Measurements from ENCODE around the gene MUC7.

- TF ChIP-seq CTCF (IDR thresholded peaks at IDR 0.05 in 8 of 11, conservative IDR thresholded peaks at IDR 0.05 in 3 of 11), result no peak
- TF ChIP-seq POLR2AphosphoS5 (IDR thresholded peaks at IDR 0.05), result no peak
Measured at GRCh38 chr4:70496231-70496630, 24.2 kb downstream of the MUC7 start.
